H1 (cell line): ENCODE data around the gene ANKRD40CL. TPM values are rescaled to one million over a fixed set of nuclear protein-coding genes. Genes with fewer than 3 reads are reported as not detected.

Source experiments
- BCL11A ChIP-seq, 2 experiments: IDR thresholded peaks; one replicate each; pipeline ENCODE4 v1.6.1; 2011; ENCODE audit warnings: low read depth in 2 of 2, low read length in 2 of 2, mild to moderate bottlenecking in 2 of 2
- CBX5 ChIP-seq: fragments of 300-800, 300-1000 bp; sonication (generic); IDR thresholded peaks from 2 replicates; pipeline ENCODE4 v1.7.1; 2016; ENCODE audit warnings: antibody characterized with exemption, low read length, low read depth
- CHD7 ChIP-seq: fragments of 300-600 bp; sonication (generic); IDR thresholded peaks from 2 replicates; pipeline ENCODE4 v1.7.1; 2012; ENCODE audit warnings: low read length, moderate library complexity, mild to moderate bottlenecking, inconsistent platforms; ENCODE audit not compliant: insufficient replicate concordance
- CTBP2 ChIP-seq: IDR thresholded peaks from 2 replicates; pipeline ENCODE4 v1.7.0; 2011; ENCODE audit warnings: borderline replicate concordance, mild to moderate bottlenecking, moderate library complexity, mixed read lengths, low read length; ENCODE audit not compliant: insufficient read depth, insufficient read length
- E2F6 ChIP-seq: IDR thresholded peaks from 2 replicates; pipeline ENCODE4 v1.6.1; 2012; ENCODE audit warnings: inconsistent platforms
- POLR2A ChIP-seq, 2 experiments: IDR thresholded peaks; 1 replicate in 1 of 2; 2 replicates in 1 of 2; pipeline ENCODE4 v1.6.1; 2011; ENCODE audit warnings: low read depth in 2 of 2, low read length in 2 of 2, mild to moderate bottlenecking in 2 of 2; ENCODE audit errors: control extremely low read depth in 1 of 2
- RBBP5 ChIP-seq: IDR thresholded peaks from 2 replicates; pipeline ENCODE4 v1.7.1; 2012; ENCODE audit warnings: low read depth, mild to moderate bottlenecking, inconsistent platforms, low read length, moderate library complexity, borderline replicate concordance
- RNF2 ChIP-seq: fragments of 200-900, 300-1000 bp; sonication (generic); IDR thresholded peaks from 2 replicates; pipeline ENCODE4 v1.7.1; 2016; ENCODE audit warnings: borderline replicate concordance, low read depth, mild to moderate bottlenecking, antibody characterized with exemption, low read length; ENCODE audit not compliant: poor library complexity, severe bottlenecking; ENCODE audit errors: missing control alignments
- RXRA ChIP-seq: IDR thresholded peaks from 2 replicates; pipeline ENCODE4 v1.6.1; 2011; ENCODE audit warnings: low read depth, mild to moderate bottlenecking, low read length, moderate library complexity; ENCODE audit not compliant: insufficient read depth
- SAP30 ChIP-seq: fragments of 300-600 bp; sonication (generic); IDR thresholded peaks from 2 replicates; pipeline ENCODE4 v1.7.1; 2012; ENCODE audit warnings: low read length, moderate library complexity, mild to moderate bottlenecking, inconsistent platforms; ENCODE audit not compliant: insufficient read depth, insufficient replicate concordance
- SIX5 ChIP-seq: IDR thresholded peaks from 2 replicates; pipeline ENCODE4 v1.6.1; 2011; ENCODE audit warnings: mild to moderate bottlenecking, low read depth, low read length
- polyA plus RNA-seq, 7 experiments: library from polyadenylated mRNA; depleted of rRNA in 3 of 7; stranded (reverse) in 5 of 7; unstranded in 2 of 7; fragments of >200 nt in 5 of 7; fragments of 200-250 nt in 2 of 7; gene quantifications; 1 replicate in 5 of 7; 2 replicates in 1 of 7; 4 replicates in 1 of 7; pipeline versions ENCODE4 v1.2.1 to v1.2.3, GENCODE V29; 2011 to 2013; ENCODE audit warnings: missing spikeins in 2 of 7, mixed read lengths in 2 of 7
- total RNA-seq: library from RNA; stranded (reverse); fragmentation: NEBNext Ultra II Directional; extraction: Animal tissue kit (Norgen Biotek cat#: 25700); gene quantifications from 2 replicates; pipeline ENCODE4 v1.2.1, GENCODE V29; 2021

Gene ANKRD40CL
- total and polyA plus RNA-seq, 2 of the 8 experiments (the other 6 are each of a cell fraction or from before 2014, with no cell fraction given), result not detected

- TF ChIP-seq CHD7, result no peak
- TF ChIP-seq CTBP2, result no peak
- no peak for TF ChIP-seq E2F6
- no peak for TF ChIP-seq RBBP5
- no peak for TF ChIP-seq RNF2
- TF ChIP-seq POLR2A (IDR thresholded peaks at IDR 0.05; ENCODE audit: control extremely low read depth in 1 of 2, low read depth in 2 of 2, low read length in 2 of 2), result no peak
- no peak for TF ChIP-seq SAP30
- TF ChIP-seq CBX5, result no peak
- TF ChIP-seq SIX5, result no peak
- no peak for TF ChIP-seq BCL11A (IDR thresholded peaks at IDR 0.05; ENCODE audit: low read depth in 2 of 2, low read length in 2 of 2)
- no peak for TF ChIP-seq RXRA
Observed at GRCh38 chr17:50805486-50805885, 38.2 kb upstream of the ANKRD40CL start (continued).
